GM04503 (cell line): ENCODE data around the gene SDF4.

Experiments used
- DNase-seq: peaks from one replicate; pipeline ENCODE4 v3.0.0-alpha.2; 2012; ENCODE audit warnings: low read depth

SDF4 gene

GRCh38 chr1:1241588-1242219 is 9.9 kb upstream of the SDF4 start:
- no peak for DNase-seq

- DNase-seq = no peak
Observed at GRCh38 chr1:1240822-1241587, 9.2 kb upstream of the SDF4 start.

- no peak for DNase-seq
Observed at GRCh38 chr1:1240348-1240732, 8.5 kb upstream of the SDF4 start.

- no peak for DNase-seq
Observed at GRCh38 chr1:1239614-1240347, 8.0 kb upstream of the SDF4 start.

- DNase-seq = no peak
Observed at GRCh38 chr1:1239227-1239613, 7.4 kb upstream of the SDF4 start.

GRCh38 chr1:1238702-1239178 is 6.9 kb upstream of the SDF4 start:
- no peak for DNase-seq

GRCh38 chr1:1237874-1238701 is 6.3 kb upstream of the SDF4 start:
- no peak for DNase-seq

- no peak for DNase-seq
Observed at GRCh38 chr1:1236945-1237873, 5.4 kb upstream of the SDF4 start.

GRCh38 chr1:1236176-1236763 is 4.5 kb upstream of the SDF4 start:
- DNase-seq = no peak

- DNase-seq = no peak
Observed at GRCh38 chr1:1235016-1235744, 3.4 kb upstream of the SDF4 start.

- no peak for DNase-seq
Observed at GRCh38 chr1:1234180-1234808, 2.5 kb upstream of the SDF4 start.

GRCh38 chr1:1233567-1233892 is 1.7 kb upstream of the SDF4 start:
- DNase-seq = no peak

- no peak for DNase-seq
Observed at GRCh38 chr1:1232796-1233566, 1.2 kb upstream of the SDF4 start.

GRCh38 chr1:1232208-1232795 is 501 bp upstream of the SDF4 start, which contains the start of gene B3GALT6:
Gene B3GALT6, plus strand, starts transcription at chr1:1232237. Its CDS starts 42 bp downstream, at chr1:1232279.
- DNase-seq = no peak

- peak; percentile 49 for DNase-seq
Observed at GRCh38 chr1:1230656-1231399, 973 bp downstream of the SDF4 start.

- no peak for DNase-seq
Observed at GRCh38 chr1:1229770-1230169, 2.0 kb downstream of the SDF4 start.

- no peak for DNase-seq
Observed at GRCh38 chr1:1228596-1229321, 3.0 kb downstream of the SDF4 start.
